ENCODE data around the gene PHKA2. TPM values are rescaled to one million over a fixed set of nuclear protein-coding genes. Genes with fewer than 3 reads are reported as not detected.
A peak's percentile ranks its signal among the peaks of the same experiment; 100 is the strongest.
"Not testable (repeated sequence)": the region's sequence is repeated elsewhere in the genome, so short reads cannot be mapped to it uniquely, and the experiment has no call there.

PHKA2 gene
- polyA plus RNA-seq, 1 experiment: 12.3 TPM

- no peaks in the 10 kb centered on the region for H3K9me3 ChIP-seq (ENCODE audit: control insufficient read depth, insufficient read depth, low read length)
- TF ChIP-seq CTCF (IDR thresholded peaks at IDR 0.05; ENCODE audit: low read depth, low read length): peak; percentile 60
- DNase-seq (ENCODE audit: low read depth, low spot score): no peak
- no peaks in the 10 kb centered on the region for H3K27me3 ChIP-seq (ENCODE audit: control insufficient read depth, insufficient read depth, low read length)
- ChIA-PET CTCF (interaction anchor here (0.8 to 3.0 kb wide), 11 partner anchors 10 to 662 kb away, joined by 3 to 16 read pairs (median 6); partner anchors contain the start of genes PHKA2 and SCML2), POLR2A (no interaction called here)
- no peak overlapping the region for H3K4me3 ChIP-seq (ENCODE audit: low read depth, low read length)
- no peak overlapping the region for H3K27ac ChIP-seq (ENCODE audit: low read depth, low read length)
These were observed 33.4 kb upstream of the PHKA2 start for GRCh38 chrX:19017271-19017670.

GRCh38 chrX:19016614-19017013 is 32.7 kb upstream of the PHKA2 start:
- H3K9me3 ChIP-seq (ENCODE audit: control insufficient read depth, insufficient read depth, low read length); H3K27ac ChIP-seq (ENCODE audit: low read depth, low read length); DNase-seq (ENCODE audit: low read depth, low spot score); H3K27me3 ChIP-seq (ENCODE audit: control insufficient read depth, insufficient read depth, low read length); POLR2A ChIA-PET; H3K4me3 ChIP-seq (ENCODE audit: low read depth, low read length): not testable (repeated sequence)
- CTCF ChIA-PET: interaction anchor here (0.8 to 3.0 kb wide), 8 partner anchors 9 to 662 kb away, joined by 3 to 16 read pairs (median 6); partner anchors contain the start of gene SCML2

GRCh38 chrX:19007868-19008267 is 24.0 kb upstream of the PHKA2 start:
- Histone ChIP-seq H3K27ac (ENCODE audit: low read depth, low read length) (no peak overlapping the region), H3K9me3 (ENCODE audit: control insufficient read depth, insufficient read depth, low read length) (no peaks in the 10 kb centered on the region), H3K4me3 (ENCODE audit: low read depth, low read length) (no peak overlapping the region), H3K27me3 (ENCODE audit: control insufficient read depth, insufficient read depth, low read length) (no peaks in the 10 kb centered on the region)
- DNase-seq (ENCODE audit: low read depth, low spot score): no peak
- no peak for TF ChIP-seq CTCF (IDR thresholded peaks at IDR 0.05; ENCODE audit: low read depth, low read length)
- CTCF ChIA-PET: interaction anchor here (3.1 kb wide), 1 partner anchor 9 kb away, joined by 12 read pairs; no protein-coding TSS in a partner anchor
- POLR2A ChIA-PET: no interaction called here

- ChIA-PET POLR2A (no interaction called here), CTCF (interaction anchor here (0.7 to 3.1 kb wide), 2 partner anchors 10 to 39 kb away, joined by 3 to 12 read pairs; no protein-coding TSS in a partner anchor)
- TF ChIP-seq CTCF (IDR thresholded peaks at IDR 0.05; ENCODE audit: low read depth, low read length): no peak
- Histone ChIP-seq H3K27me3 (ENCODE audit: control insufficient read depth, insufficient read depth, low read length) (no peaks in the 10 kb centered on the region), H3K27ac (ENCODE audit: low read depth, low read length) (no peak overlapping the region), H3K4me3 (ENCODE audit: low read depth, low read length) (no peak overlapping the region), H3K9me3 (ENCODE audit: control insufficient read depth, insufficient read depth, low read length) (no peaks in the 10 kb centered on the region)
- DNase-seq (ENCODE audit: low read depth, low spot score): no peak
These were observed 23.1 kb upstream of the PHKA2 start for GRCh38 chrX:19007011-19007410.

GRCh38 chrX:19005909-19006308 is 22.0 kb upstream of the PHKA2 start:
- ChIA-PET CTCF (interaction anchor here (3.1 kb wide), 1 partner anchor 11 kb away, joined by 12 read pairs; no protein-coding TSS in a partner anchor), POLR2A (no interaction called here)
- H3K27me3 ChIP-seq (ENCODE audit: control insufficient read depth, insufficient read depth, low read length): no peaks in the 10 kb centered on the region
- no peak overlapping the region for H3K27ac ChIP-seq (ENCODE audit: low read depth, low read length)
- H3K4me3 ChIP-seq (ENCODE audit: low read depth, low read length): no peak overlapping the region
- no peak for TF ChIP-seq CTCF (IDR thresholded peaks at IDR 0.05; ENCODE audit: low read depth, low read length)
- no peaks in the 10 kb centered on the region for H3K9me3 ChIP-seq (ENCODE audit: control insufficient read depth, insufficient read depth, low read length)
- DNase-seq (ENCODE audit: low read depth, low spot score): no peak
